GM20000 (cell line): ENCODE results near the gene SLCO4A1.

Source experiments
- DNase-seq: peaks from one replicate; pipeline ENCODE4 v3.0.0; 2012; ENCODE audit warnings: low spot score
- TF ChIP-seq, protein P1 (sequence below): IDR thresholded peaks from 2 replicates; pipeline ENCODE4 v1.5.1; 2012; ENCODE audit warnings: mild to moderate bottlenecking, control low read depth; ENCODE audit errors: extremely low read depth, missing control alignments

SLCO4A1 gene

DNA sequence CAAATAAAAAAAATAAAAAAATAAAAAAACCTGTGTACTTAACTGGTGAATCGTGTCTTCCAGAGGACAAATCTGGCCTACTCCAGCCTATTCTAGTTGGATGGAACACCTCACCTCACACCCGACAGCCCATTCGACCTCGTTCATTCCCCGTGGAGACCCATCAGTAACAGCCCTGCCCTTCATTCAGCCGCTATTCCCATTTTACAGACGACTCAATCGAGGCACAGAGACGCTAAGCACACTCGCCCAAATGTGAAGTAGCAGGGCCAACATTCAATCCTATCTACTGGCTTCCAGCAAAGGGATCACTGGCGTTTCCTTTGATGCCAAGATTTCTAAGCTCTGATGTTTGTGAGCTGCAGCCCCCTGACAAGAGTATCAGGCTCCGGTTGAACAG, 64.6 kb downstream of the SLCO4A1 start:
- DNase-seq, result no peak
- TF ChIP-seq, protein P1, sequence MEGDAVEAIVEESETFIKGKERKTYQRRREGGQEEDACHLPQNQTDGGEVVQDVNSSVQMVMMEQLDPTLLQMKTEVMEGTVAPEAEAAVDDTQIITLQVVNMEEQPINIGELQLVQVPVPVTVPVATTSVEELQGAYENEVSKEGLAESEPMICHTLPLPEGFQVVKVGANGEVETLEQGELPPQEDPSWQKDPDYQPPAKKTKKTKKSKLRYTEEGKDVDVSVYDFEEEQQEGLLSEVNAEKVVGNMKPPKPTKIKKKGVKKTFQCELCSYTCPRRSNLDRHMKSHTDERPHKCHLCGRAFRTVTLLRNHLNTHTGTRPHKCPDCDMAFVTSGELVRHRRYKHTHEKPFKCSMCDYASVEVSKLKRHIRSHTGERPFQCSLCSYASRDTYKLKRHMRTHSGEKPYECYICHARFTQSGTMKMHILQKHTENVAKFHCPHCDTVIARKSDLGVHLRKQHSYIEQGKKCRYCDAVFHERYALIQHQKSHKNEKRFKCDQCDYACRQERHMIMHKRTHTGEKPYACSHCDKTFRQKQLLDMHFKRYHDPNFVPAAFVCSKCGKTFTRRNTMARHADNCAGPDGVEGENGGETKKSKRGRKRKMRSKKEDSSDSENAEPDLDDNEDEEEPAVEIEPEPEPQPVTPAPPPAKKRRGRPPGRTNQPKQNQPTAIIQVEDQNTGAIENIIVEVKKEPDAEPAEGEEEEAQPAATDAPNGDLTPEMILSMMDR, result no peak

DNA sequence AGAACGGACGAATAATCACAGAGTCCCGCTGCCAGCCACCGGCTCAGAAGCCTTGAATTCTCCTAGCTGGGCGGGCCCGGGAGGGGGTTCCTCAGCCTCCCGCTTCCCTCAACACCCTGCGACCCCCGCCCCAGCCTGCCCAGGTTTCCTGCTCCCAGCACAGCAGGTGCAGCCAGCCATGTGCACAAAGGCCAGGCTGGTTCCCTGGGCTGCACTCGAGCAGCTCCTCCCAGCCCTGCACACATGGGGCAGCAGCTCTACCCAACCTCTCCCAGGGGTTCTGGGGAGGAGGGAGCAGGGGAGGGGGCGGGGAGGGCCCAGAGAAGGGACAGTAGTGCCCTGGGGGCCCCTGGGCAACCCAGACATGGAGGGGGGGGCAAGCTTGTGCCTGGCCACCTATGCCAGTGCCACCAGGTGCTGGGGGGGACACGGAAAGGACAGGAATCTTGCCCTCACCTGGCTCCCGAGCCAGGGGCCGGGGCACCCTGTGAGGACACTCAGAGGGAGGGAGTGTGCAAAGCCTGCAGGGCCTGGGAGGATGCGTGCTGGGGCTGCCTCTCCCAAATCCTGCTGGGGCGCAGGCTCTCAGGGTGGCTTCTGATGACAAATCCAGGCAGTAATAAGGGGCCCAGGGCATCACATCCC, 65.1 kb downstream of the SLCO4A1 start:
- TF ChIP-seq, protein P1, result no peak
- no peak for DNase-seq

DNA sequence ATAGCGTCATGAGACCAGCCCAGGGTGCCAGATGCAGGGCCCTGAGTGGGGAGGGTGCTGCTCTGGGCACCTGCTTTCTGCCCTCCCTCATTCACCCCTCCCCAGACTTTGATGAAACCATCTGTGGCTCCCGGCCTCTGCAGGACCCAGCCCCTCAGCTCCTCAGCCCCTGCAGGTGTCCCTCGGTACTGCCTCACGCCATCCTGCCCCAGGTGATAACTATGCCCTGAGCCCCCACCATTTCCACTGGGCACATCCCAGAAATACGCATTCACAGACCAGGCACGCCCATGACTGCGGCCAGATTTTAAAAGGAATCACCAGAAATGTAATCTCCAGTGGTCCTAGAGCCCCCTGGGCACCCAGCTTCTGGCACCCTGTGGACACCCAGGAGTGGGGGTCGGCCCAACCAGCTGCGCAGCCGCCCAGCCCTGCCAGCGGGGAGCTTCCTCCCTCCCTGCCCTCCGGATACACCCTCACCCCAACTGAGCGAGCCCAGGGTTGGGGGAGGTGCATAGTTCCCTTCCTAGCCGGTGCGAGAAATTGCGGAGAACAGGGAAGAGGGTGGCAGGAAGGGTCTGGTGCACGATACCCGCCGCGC, 65.7 kb downstream of the SLCO4A1 start:
- TF ChIP-seq, protein P1, result no peak
- no peak for DNase-seq

DNA sequence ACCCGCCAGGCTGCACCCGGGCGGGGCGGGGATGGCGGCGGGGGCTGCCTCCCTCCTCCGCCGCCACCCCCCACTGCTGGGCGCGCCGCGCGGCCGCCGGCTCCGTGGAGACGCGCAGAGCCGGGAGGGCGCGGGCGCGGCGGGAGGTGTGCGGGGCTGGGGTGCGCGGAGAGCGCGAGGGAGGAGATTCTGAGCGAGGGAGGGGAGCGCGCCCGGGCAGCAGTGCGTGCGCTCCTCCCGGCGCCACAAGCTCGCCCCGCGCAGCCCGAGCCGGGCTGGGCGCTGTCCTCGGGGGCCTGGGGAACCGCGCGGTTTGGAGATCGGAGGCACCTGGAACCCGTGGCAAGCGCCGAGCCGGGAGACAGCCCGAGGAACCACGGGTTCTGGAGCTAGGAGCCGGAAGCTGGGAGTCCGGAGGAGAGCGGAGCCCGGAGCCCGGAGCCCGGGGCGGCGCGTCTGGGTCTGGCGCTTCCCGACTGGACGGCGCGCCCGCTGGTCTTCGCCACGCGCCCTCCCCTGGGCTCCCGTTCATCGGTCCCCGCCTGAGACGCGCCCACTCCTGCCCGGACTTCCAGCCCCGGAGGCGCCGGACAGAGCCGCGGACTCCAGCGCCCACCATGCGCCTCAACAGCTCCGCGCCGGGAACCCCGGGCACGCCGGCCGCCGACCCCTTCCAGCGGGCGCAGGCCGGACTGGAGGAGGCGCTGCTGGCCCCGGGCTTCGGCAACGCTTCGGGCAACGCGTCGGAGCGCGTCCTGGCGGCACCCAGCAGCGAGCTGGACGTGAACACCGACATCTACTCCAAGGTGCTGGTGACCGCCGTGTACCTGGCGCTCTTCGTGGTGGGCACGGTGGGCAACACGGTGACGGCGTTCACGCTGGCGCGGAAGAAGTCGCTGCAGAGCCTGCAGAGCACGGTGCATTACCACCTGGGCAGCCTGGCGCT, 66.6 kb downstream of the SLCO4A1 start, which contains the start of gene NTSR1:
NTSR1 (plus strand) TSS at position 246 of the 946 bp plus-strand sequence; CDS start at position 618, 372 bp downstream.
- TF ChIP-seq, protein P1, result no peak
- no peak for DNase-seq

DNA sequence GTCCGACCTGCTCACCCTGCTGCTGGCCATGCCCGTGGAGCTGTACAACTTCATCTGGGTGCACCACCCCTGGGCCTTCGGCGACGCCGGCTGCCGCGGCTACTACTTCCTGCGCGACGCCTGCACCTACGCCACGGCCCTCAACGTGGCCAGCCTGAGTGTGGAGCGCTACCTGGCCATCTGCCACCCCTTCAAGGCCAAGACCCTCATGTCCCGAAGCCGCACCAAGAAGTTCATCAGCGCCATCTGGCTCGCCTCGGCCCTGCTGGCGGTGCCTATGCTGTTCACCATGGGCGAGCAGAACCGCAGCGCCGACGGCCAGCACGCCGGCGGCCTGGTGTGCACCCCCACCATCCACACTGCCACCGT, 67.2 kb downstream of the SLCO4A1 start:
- TF ChIP-seq, protein P1, result no peak
- no peak for DNase-seq

DNA sequence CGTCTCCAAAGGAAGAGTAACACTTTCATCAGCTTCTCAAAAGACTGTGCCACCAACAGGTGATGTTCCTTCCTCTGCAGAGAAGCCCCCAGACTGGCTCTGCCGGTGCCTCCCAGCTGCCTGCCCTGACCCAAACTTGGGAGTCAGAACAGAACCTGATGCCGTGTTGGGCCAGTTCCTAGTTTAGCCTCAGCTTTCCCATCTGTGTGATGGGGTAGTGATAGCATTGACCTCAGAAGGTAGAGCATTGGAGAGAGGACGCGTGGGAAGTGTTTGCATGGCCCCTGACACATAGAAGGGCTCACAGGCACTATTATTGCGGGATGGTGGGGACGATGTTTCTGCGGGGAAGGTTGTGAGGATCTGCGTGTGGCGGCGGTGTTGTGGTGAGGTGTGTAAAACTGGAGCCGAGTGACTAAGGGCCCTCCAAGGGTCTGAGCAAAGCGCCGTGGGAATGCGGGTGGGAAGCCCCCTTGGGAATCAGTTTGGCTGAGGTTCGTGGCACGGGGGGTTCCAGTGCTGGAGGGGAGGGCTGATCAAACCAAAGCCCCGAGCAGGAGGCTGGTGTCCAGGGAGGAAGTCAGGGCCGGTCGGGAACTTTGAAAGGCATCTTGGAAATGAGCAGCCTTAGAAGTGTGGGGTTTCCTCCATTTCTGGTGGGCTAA, 68.0 kb downstream of the SLCO4A1 start:
- TF ChIP-seq, protein P1, result no peak
- no peak for DNase-seq
